ENCODE data around the gene ZC3H7B. TPM values are rescaled to one million over a fixed set of nuclear protein-coding genes. Genes with fewer than 3 reads are reported as not detected.

The ZC3H7B gene
- total RNA-seq, 4 donors from 2014 or later, result 39.0 to 65.2 (median 39.5) TPM

- no peak for ATAC-seq
- 53 to 60% methylated on average over 1 to 2 of the region's 11 CpGs for WGBS, 2 donors (ENCODE audit: low coverage in 1 of 2)
- Histone ChIP-seq H3K27ac (no peak overlapping the region), H3K36me3 (peaks cover 0 to 45% of the 10 kb centered on the region in 2 donors), H3K27me3 (no peaks in the 10 kb centered on the region), H3K9me3 (no peaks in the 10 kb centered on the region), H3K4me1 (no peaks in the 10 kb centered on the region), H3K4me3 (no peak overlapping the region)
- TF ChIP-seq EP300 (IDR thresholded peaks at IDR 0.05) (no peak), POLR2A (IDR thresholded peaks at IDR 0.05) (no peak), POLR2AphosphoS5 (IDR thresholded peaks at IDR 0.05) (no peak)
- TF ChIP-seq, protein P1, sequence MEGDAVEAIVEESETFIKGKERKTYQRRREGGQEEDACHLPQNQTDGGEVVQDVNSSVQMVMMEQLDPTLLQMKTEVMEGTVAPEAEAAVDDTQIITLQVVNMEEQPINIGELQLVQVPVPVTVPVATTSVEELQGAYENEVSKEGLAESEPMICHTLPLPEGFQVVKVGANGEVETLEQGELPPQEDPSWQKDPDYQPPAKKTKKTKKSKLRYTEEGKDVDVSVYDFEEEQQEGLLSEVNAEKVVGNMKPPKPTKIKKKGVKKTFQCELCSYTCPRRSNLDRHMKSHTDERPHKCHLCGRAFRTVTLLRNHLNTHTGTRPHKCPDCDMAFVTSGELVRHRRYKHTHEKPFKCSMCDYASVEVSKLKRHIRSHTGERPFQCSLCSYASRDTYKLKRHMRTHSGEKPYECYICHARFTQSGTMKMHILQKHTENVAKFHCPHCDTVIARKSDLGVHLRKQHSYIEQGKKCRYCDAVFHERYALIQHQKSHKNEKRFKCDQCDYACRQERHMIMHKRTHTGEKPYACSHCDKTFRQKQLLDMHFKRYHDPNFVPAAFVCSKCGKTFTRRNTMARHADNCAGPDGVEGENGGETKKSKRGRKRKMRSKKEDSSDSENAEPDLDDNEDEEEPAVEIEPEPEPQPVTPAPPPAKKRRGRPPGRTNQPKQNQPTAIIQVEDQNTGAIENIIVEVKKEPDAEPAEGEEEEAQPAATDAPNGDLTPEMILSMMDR (IDR thresholded peaks at IDR 0.05), result no peak
Observed at GRCh38 chr22:41360126-41360525, 58.8 kb downstream of the ZC3H7B start.

GRCh38 chr22:41361716-41362310 lies 60.5 kb downstream of the ZC3H7B start:
- Histone ChIP-seq H3K4me3 (no peak overlapping the region), H3K27me3 (no peaks in the 10 kb centered on the region), H3K9me3 (no peaks in the 10 kb centered on the region), H3K27ac (no peak overlapping the region), H3K4me1 (peaks cover 0 to 6% (median 0%) of the 10 kb centered on the region in 3 donors), H3K36me3 (peaks cover 0 to 28% of the 10 kb centered on the region in 2 donors)
- TF ChIP-seq POLR2AphosphoS5 (IDR thresholded peaks at IDR 0.05), result no peak
- no peak for TF ChIP-seq POLR2A (IDR thresholded peaks at IDR 0.05)
- TF ChIP-seq, protein P1 (IDR thresholded peaks at IDR 0.05), result no peak
- TF ChIP-seq EP300 (IDR thresholded peaks at IDR 0.05), result no peak
- ATAC-seq, result no peak
- 67 to 83% methylated on average over 1 to 13 of the region's 13 CpGs for WGBS, 2 donors (ENCODE audit: low coverage in 1 of 2)

DNA sequence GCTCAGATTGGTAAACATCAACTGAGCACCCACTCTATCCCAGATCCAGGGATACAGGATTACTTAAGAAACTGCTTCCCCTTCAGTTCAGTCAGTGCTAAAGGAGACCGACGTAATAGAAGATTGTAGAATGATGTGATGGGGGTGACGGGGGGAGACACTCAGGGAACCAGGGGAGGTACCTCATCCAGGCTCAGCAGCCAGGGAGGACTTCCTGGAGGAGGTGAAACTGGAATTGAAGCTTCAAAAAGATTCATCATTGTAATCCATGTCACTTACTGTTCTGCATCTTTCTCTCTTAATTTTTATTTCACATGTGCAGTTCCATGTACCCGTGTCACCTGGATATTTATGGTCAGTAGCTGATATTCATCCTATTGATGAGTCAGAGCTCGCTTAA lies 61.3 kb downstream of the ZC3H7B start:
- no peaks in the 10 kb centered on the region for H3K9me3 ChIP-seq
- TF ChIP-seq EP300 (IDR thresholded peaks at IDR 0.05) (no peak), POLR2A (IDR thresholded peaks at IDR 0.05) (no peak), POLR2AphosphoS5 (IDR thresholded peaks at IDR 0.05) (no peak)
- TF ChIP-seq, protein P1 (IDR thresholded peaks at IDR 0.05), result no peak
- whole genome bisulfite sequencing, 2 donors (ENCODE audit: low coverage in 1 of 2), result 78 to 86% methylated on average over 3 to 5 of the region's 5 CpGs
- H3K27me3 ChIP-seq, result no peaks in the 10 kb centered on the region
- H3K27ac ChIP-seq, result no peak overlapping the region
- peaks cover 0 to 20% of the 10 kb centered on the region in 2 donors for H3K36me3 ChIP-seq
- ATAC-seq, result no peak
- H3K4me1 ChIP-seq, result peaks cover 0 to 14% (median 0%) of the 10 kb centered on the region in 3 donors
- H3K4me3 ChIP-seq, result no peak overlapping the region

DNA sequence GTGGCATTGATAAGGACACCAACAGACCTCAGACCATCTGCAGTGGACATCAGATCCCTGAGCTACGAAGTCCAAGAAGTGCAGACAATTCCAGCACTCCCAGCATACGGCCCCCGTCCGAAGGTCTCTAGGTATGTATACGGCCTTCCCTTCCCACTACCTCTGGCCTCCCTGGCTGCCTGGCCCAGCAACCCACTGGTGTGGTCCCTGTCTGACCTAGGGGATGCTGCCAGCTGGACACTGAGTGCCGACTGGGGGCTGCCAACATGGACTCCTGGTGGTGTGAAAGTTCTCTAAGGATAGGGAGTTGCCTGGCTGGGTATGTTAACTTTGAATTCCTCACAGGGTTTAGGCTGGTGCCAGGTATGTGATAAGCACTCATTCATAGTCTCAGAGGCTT lies 62.9 kb downstream of the ZC3H7B start:
- peaks cover 0 to 30% (median 13%) of the 10 kb centered on the region in 3 donors for H3K4me1 ChIP-seq
- ATAC-seq, result no peak

More for the DNA sequence above, 62.9 kb downstream of the ZC3H7B start:
- TF ChIP-seq, protein P1 (IDR thresholded peaks at IDR 0.05), result no peak
- no peak for TF ChIP-seq EP300 (IDR thresholded peaks at IDR 0.05)
- TF ChIP-seq POLR2AphosphoS5 (IDR thresholded peaks at IDR 0.05), result no peak
- TF ChIP-seq POLR2A (IDR thresholded peaks at IDR 0.05), result no peak
- WGBS, 2 donors (ENCODE audit: low coverage in 1 of 2), result 84 to 100% methylated on average over 1 to 5 of the region's 6 CpGs
- Histone ChIP-seq H3K36me3 (peaks cover 0 to 4% of the 10 kb centered on the region in 2 donors), H3K4me3 (no peak overlapping the region), H3K27me3 (no peaks in the 10 kb centered on the region), H3K9me3 (no peaks in the 10 kb centered on the region), H3K27ac (no peak overlapping the region)
